ENCODE data around the gene PCDH12.

PCDH12 gene

DNA sequence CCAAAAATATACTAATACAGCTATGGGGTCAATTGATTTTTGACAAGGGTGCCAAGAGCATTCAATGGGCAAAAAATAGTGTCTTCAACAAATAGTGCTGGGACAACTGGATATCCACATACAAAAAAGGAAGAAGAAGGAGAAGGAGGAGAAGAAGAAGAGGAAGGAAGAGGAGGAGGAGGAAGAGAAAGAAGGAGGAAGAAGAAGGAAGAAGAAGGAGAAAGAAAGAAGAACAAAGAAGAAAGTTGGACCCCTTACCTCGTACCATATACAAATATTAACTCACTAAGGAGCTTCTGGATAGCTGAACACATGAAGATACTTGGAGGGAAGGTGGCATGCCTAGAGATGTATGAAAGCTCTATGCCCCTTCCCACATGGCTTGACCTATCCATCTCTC, 51.5 kb downstream of the PCDH12 start:
- H3K4me2 ChIP-seq (ENCODE audit: low read depth, low read length, poor library complexity, severe bottlenecking) = no peak overlapping the region
- no peaks in the 10 kb centered on the region for H3F3A ChIP-seq (ENCODE audit: low read depth)
- H3K79me2 ChIP-seq (ENCODE audit: insufficient read depth, low read length) = no peaks in the 10 kb centered on the region

GRCh38 chr5:141904551-141904950, 53.5 kb downstream of the PCDH12 start:
- no peak overlapping the region for H3K4me2 ChIP-seq (ENCODE audit: low read depth, low read length, poor library complexity, severe bottlenecking)
- H3K27me3 ChIP-seq (ENCODE audit: insufficient read depth, low read length, poor library complexity, severe bottlenecking) = no peaks in the 10 kb centered on the region
- H3F3A ChIP-seq (ENCODE audit: low read depth) = no peaks in the 10 kb centered on the region
- H3K36me3 ChIP-seq (ENCODE audit: insufficient read depth, low read length) = no peaks in the 10 kb centered on the region
- H3K9ac ChIP-seq (ENCODE audit: low read depth, low read length, poor library complexity, severe bottlenecking) = no peak overlapping the region
- no peaks in the 10 kb centered on the region for H3K79me2 ChIP-seq (ENCODE audit: insufficient read depth, low read length)
- H3K9me3 ChIP-seq (ENCODE audit: insufficient read depth, low read depth, low read length) = no peaks in the 10 kb centered on the region
- H3K9me2 ChIP-seq (replicated peaks; ENCODE audit: low read depth, low read length) = no peaks in the 10 kb centered on the region
- TF ChIP-seq EZH2phosphoT487 (IDR thresholded peaks at IDR 0.05; ENCODE audit: borderline replicate concordance) = no peak
- TF ChIP-seq, protein P1, sequence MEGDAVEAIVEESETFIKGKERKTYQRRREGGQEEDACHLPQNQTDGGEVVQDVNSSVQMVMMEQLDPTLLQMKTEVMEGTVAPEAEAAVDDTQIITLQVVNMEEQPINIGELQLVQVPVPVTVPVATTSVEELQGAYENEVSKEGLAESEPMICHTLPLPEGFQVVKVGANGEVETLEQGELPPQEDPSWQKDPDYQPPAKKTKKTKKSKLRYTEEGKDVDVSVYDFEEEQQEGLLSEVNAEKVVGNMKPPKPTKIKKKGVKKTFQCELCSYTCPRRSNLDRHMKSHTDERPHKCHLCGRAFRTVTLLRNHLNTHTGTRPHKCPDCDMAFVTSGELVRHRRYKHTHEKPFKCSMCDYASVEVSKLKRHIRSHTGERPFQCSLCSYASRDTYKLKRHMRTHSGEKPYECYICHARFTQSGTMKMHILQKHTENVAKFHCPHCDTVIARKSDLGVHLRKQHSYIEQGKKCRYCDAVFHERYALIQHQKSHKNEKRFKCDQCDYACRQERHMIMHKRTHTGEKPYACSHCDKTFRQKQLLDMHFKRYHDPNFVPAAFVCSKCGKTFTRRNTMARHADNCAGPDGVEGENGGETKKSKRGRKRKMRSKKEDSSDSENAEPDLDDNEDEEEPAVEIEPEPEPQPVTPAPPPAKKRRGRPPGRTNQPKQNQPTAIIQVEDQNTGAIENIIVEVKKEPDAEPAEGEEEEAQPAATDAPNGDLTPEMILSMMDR (conservative IDR thresholded peaks at IDR 0.05; ENCODE audit: low read length) = no peak
- H3K4me3 ChIP-seq (ENCODE audit: low read length, poor library complexity, severe bottlenecking) = no peak overlapping the region
- H4K20me1 ChIP-seq (ENCODE audit: insufficient read depth, low read length, poor library complexity, severe bottlenecking) = no peaks in the 10 kb centered on the region
- no peak overlapping the region for H2AFZ ChIP-seq (ENCODE audit: low read length)
- H3K4me1 ChIP-seq (ENCODE audit: insufficient read depth, low read length, poor library complexity, severe bottlenecking) = no peaks in the 10 kb centered on the region

More for the DNA sequence above, 51.5 kb downstream of the PCDH12 start:
- TF ChIP-seq EZH2phosphoT487 (IDR thresholded peaks at IDR 0.05; ENCODE audit: borderline replicate concordance) = no peak
- TF ChIP-seq, protein P1 (conservative IDR thresholded peaks at IDR 0.05; ENCODE audit: low read length) = no peak
- Histone ChIP-seq H3K9me2 (replicated peaks; ENCODE audit: low read depth, low read length) (no peaks in the 10 kb centered on the region), H4K20me1 (ENCODE audit: insufficient read depth, low read length, poor library complexity, severe bottlenecking) (no peaks in the 10 kb centered on the region), H3K9me3 (ENCODE audit: insufficient read depth, low read depth, low read length) (no peaks in the 10 kb centered on the region), H2AFZ (ENCODE audit: low read length) (no peak overlapping the region), H3K27me3 (ENCODE audit: insufficient read depth, low read length, poor library complexity, severe bottlenecking) (no peaks in the 10 kb centered on the region), H3K4me3 (ENCODE audit: low read length, poor library complexity, severe bottlenecking) (no peak overlapping the region), H3K9ac (ENCODE audit: low read depth, low read length, poor library complexity, severe bottlenecking) (no peak overlapping the region), H3K36me3 (ENCODE audit: insufficient read depth, low read length) (no peaks in the 10 kb centered on the region), H3K4me1 (ENCODE audit: insufficient read depth, low read length, poor library complexity, severe bottlenecking) (no peaks in the 10 kb centered on the region)

- Histone ChIP-seq H4K20me1 (ENCODE audit: insufficient read depth, low read length, poor library complexity, severe bottlenecking) (no peaks in the 10 kb centered on the region), H3K4me1 (ENCODE audit: insufficient read depth, low read length, poor library complexity, severe bottlenecking) (no peaks in the 10 kb centered on the region), H3K4me3 (ENCODE audit: low read length, poor library complexity, severe bottlenecking) (no peak overlapping the region), H3K9ac (ENCODE audit: low read depth, low read length, poor library complexity, severe bottlenecking) (no peak overlapping the region), H3K9me3 (ENCODE audit: insufficient read depth, low read depth, low read length) (no peaks in the 10 kb centered on the region), H3K79me2 (ENCODE audit: insufficient read depth, low read length) (no peaks in the 10 kb centered on the region), H3F3A (ENCODE audit: low read depth) (no peaks in the 10 kb centered on the region), H3K36me3 (ENCODE audit: insufficient read depth, low read length) (no peaks in the 10 kb centered on the region), H3K27me3 (ENCODE audit: insufficient read depth, low read length, poor library complexity, severe bottlenecking) (no peaks in the 10 kb centered on the region), H3K9me2 (replicated peaks; ENCODE audit: low read depth, low read length) (no peaks in the 10 kb centered on the region), H2AFZ (ENCODE audit: low read length) (no peak overlapping the region), H3K4me2 (ENCODE audit: low read depth, low read length, poor library complexity, severe bottlenecking) (no peak overlapping the region)
- no peak for TF ChIP-seq EZH2phosphoT487 (IDR thresholded peaks at IDR 0.05; ENCODE audit: borderline replicate concordance)
- TF ChIP-seq, protein P1 (conservative IDR thresholded peaks at IDR 0.05; ENCODE audit: low read length) = no peak
These were observed 54.7 kb downstream of the PCDH12 start for GRCh38 chr5:141903261-141903660.

All from Loucy (cell line).